Measurements from ENCODE around the gene SUMO2. TPM values are rescaled to one million over a fixed set of nuclear protein-coding genes. Genes with fewer than 3 reads are reported as not detected.

SUMO2 gene
- total and polyA plus RNA-seq, 2 of the 8 experiments (the other 6 are each of a cell fraction or from before 2014, with no cell fraction given), result 184 to 779 TPM

GRCh38 chr17:75118307-75118706 lies 64.5 kb downstream of the SUMO2 start (continued):
- no peak for TF ChIP-seq MAFK (IDR thresholded peaks at IDR 0.05; ENCODE audit: low read depth, low read length)
- TF ChIP-seq JUND (IDR thresholded peaks at IDR 0.05; ENCODE audit: low read length), result no peak
- no peak for TF ChIP-seq CHD7 (IDR thresholded peaks at IDR 0.05; ENCODE audit: insufficient replicate concordance, low read length)
- no peak for TF ChIP-seq E2F6 (IDR thresholded peaks at IDR 0.05)
- no peak for TF ChIP-seq RFX5 (IDR thresholded peaks at IDR 0.05; ENCODE audit: borderline replicate concordance, low read depth, low read length)
- no peak for TF ChIP-seq EZH2 (IDR thresholded peaks at IDR 0.05; ENCODE audit: low read depth, low read length, severe bottlenecking)

Measured in H1 (cell line).